Neuron (in vitro differentiated cells): ENCODE data around the gene PCF11.

Source experiments
- H2AFZ ChIP-seq: one replicate; pipeline ENCODE4 v1.6.1; 2013; ENCODE audit warnings: low read depth, mild to moderate bottlenecking, inconsistent platforms, low read length, moderate library complexity
- H3K27me3 ChIP-seq: one replicate; pipeline ENCODE4 v1.6.1; 2013; ENCODE audit warnings: low read length; ENCODE audit not compliant: insufficient read depth
- H3K36me3 ChIP-seq: one replicate; pipeline ENCODE4 v1.6.1; 2013; ENCODE audit warnings: low read length; ENCODE audit not compliant: insufficient read depth
- H3K4me1 ChIP-seq: one replicate; pipeline ENCODE4 v1.6.1; 2013; ENCODE audit warnings: low read length; ENCODE audit not compliant: insufficient read depth
- H3K4me3 ChIP-seq: 2 replicates; pipeline ENCODE4 v1.5.1; 2013; ENCODE audit warnings: mild to moderate bottlenecking, low read length, moderate library complexity
- H3K9me3 ChIP-seq: one replicate; pipeline ENCODE4 v1.6.1; 2013; ENCODE audit warnings: low read length

Gene PCF11

DNA sequence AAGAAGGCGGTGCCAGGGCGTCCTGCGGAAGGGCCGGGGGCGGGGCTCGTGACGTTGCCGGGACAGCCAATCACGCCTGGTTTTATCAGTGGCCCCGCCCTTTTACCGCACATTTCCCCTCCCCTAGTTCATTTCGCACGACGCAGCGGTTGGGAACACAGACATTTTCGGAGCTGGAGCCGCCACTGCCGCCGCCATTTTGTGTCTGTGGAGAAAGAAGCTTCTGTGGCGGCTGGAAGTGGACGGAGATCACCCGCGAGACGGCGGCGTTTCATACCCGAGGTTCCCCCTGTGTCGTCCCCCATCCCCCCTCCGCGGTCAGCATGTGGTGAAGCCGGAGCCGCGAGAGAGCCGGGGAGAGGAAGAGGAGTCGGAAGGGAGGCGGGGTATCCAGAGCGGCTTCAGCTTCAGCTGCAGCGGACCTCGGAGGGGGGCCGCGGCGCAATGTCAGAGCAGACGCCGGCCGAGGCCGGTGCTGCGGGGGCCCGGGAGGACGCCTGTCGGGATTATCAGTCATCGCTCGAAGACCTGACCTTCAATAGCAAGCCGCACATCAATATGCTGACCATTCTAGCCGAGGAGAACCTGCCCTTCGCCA is at the start of gene PCF11:
Gene PCF11 (plus strand): TSS at position 136 of the 598 bp plus-strand sequence. CDS start 309 bp downstream, at position 445.
- Histone ChIP-seq H3K36me3 (peaks cover 26% of the 10 kb centered on the region), H3K4me3 (peak within 1 kb of the TSS; percentile 98), H3K27me3 (no peaks in the 10 kb centered on the region), H3K9me3 (no peaks in the 10 kb centered on the region), H3K4me1 (peaks cover 23% of the 10 kb centered on the region), H2AFZ (peak within 1 kb of the TSS; percentile 91)

DNA sequence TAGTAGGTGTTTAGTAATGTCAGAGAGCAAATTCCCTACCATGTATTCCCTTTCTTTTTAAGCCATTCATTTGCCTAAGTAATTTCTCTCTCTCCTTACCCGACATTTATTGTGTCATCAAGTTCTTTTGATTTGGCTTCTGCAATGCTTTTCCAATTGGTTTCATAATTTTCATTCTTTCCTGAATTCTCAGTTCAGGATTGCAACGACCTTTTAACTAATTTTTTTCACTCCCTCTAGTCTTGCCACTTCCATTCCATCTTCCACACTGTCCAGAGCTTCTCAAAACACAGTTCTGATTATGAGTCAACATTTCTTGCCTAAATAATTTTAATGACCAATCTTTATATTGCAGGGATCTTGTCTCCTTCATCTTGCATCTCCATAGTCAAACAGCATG is 44.0 kb upstream of the PCF11 start:
- no peak overlapping the region for H3K4me3 ChIP-seq
- no peak overlapping the region for H2AFZ ChIP-seq
- H3K4me1 ChIP-seq = peaks cover 6% of the 10 kb centered on the region
- no peaks in the 10 kb centered on the region for H3K27me3 ChIP-seq
- H3K9me3 ChIP-seq = no peaks in the 10 kb centered on the region
- no peaks in the 10 kb centered on the region for H3K36me3 ChIP-seq

DNA sequence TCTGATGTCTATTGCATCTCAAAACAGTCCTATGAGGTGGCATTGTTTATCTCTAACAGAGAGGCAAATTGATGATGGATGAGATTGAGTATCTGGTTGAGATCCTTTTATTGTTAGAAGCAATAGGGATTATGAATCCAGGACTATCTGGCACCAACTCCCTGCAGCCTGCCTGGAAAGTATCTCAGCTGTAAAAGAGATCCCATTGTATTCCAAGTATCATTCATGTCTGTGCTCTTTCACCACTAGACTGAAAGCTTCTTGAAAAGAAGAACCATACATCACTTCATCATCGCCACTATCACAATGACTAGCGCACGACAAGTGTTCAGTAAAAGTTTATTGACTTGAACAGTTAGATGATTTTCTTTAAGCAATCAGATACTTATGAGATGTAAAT is 41.9 kb upstream of the PCF11 start:
- H3K9me3 ChIP-seq = no peaks in the 10 kb centered on the region
- peak overlapping the region; percentile 78 for H2AFZ ChIP-seq
- H3K4me3 ChIP-seq = no peak overlapping the region
- peaks cover 6% of the 10 kb centered on the region for H3K4me1 ChIP-seq
- no peaks in the 10 kb centered on the region for H3K36me3 ChIP-seq
- H3K27me3 ChIP-seq = peaks cover 6% of the 10 kb centered on the region

DNA sequence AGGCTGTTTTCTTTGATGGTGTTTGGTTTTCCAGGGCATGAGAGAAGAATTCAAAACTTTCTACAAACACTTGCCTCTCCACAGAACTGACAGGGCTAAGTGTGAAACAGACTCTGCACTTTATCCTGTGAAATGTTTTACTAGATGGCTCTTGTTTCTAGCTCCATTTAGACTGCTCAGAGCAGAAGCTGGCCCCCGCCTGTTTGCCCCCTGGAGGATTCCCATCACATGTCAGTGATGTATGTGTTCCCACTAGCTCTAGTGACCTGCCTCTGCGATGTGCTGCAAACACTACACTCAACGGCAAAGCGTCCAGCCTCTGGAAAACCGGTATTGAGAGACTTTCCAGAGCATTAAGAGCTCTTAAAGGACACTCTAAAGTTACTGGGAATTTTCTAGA is 41.4 kb upstream of the PCF11 start:
- Histone ChIP-seq H3K4me1 (peaks cover 6% of the 10 kb centered on the region), H3K4me3 (no peak overlapping the region), H3K36me3 (no peaks in the 10 kb centered on the region), H3K27me3 (peaks cover 9% of the 10 kb centered on the region), H3K9me3 (no peaks in the 10 kb centered on the region), H2AFZ (peak overlapping the region; percentile 78)

DNA sequence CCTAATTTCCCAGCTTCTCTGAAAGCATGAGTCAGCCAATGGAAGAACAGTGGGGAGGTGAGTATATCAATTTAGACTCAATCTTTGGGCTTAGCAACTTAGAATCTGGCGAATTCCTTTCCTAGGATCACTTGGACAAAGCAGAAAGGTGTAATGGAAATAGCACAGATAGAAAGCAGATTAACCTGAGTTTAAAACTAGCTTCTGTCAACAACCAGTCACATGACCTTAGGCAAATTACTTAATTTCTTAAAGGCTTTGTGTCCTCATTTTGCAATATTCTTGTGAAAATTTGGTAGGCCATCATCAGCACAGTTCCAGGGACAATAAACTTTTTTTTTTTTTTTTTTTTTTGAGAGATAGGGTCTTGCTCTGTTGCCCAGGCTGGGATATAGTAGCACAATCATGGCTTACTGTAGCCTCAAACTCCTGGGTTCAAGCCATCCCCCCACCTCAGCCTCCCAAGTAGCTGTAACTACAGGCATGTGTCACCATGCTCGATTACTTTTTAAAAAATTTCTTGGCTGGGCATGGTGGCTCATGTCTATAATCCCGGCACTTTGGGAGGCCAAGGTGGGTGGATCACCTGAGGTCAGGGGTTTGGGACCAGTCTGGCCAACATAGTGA is 40.8 kb upstream of the PCF11 start:
- H3K27me3 ChIP-seq = peaks cover 9% of the 10 kb centered on the region
- H3K9me3 ChIP-seq = no peaks in the 10 kb centered on the region
- no peak overlapping the region for H3K4me3 ChIP-seq
- H2AFZ ChIP-seq = peak overlapping the region; percentile 78
- no peaks in the 10 kb centered on the region for H3K36me3 ChIP-seq
- H3K4me1 ChIP-seq = peaks cover 6% of the 10 kb centered on the region

DNA sequence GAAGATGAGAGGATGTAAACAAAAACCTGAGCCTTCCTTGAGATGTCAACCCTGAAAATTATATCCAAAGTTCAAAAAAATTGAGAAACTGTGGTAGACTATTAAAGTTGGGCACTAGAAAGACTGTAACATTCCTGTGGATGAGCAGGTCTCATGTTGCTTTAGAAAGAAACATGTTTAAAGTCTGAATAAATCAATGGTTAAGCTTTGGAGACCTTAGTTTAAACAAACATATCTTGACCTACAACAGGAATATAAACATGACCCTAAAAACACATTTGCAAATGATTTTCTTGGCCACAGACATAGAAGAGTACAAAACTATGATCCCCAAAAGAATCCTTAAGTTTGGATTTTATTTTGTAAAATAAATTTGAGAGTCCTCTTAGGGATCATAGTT is 38.1 kb upstream of the PCF11 start:
- H2AFZ ChIP-seq = no peak overlapping the region
- H3K4me1 ChIP-seq = peaks cover 6% of the 10 kb centered on the region
- no peak overlapping the region for H3K4me3 ChIP-seq
- H3K9me3 ChIP-seq = no peaks in the 10 kb centered on the region
- peaks cover 9% of the 10 kb centered on the region for H3K27me3 ChIP-seq
- H3K36me3 ChIP-seq = no peaks in the 10 kb centered on the region

DNA sequence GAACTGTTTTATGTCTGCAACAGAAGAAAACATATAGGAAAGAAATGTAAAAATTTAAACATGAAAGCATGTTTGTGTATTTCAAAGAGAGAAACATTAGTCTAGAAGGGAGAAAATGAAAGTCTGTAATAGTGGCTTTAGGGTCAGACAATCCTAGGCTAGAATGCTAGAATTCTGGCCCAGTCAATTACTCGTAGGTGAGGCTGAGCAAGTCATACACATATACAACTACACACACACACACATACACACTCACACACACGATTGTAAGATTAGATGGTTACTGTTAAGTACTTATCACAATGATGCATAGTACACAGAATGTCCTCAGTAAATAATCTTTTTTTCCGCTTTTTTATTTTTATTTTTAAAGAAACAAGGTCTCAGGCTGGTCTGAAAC is 37.7 kb upstream of the PCF11 start:
- Histone ChIP-seq H2AFZ (no peak overlapping the region), H3K27me3 (peaks cover 9% of the 10 kb centered on the region), H3K4me3 (no peak overlapping the region), H3K9me3 (no peaks in the 10 kb centered on the region), H3K36me3 (no peaks in the 10 kb centered on the region), H3K4me1 (peaks cover 6% of the 10 kb centered on the region)

DNA sequence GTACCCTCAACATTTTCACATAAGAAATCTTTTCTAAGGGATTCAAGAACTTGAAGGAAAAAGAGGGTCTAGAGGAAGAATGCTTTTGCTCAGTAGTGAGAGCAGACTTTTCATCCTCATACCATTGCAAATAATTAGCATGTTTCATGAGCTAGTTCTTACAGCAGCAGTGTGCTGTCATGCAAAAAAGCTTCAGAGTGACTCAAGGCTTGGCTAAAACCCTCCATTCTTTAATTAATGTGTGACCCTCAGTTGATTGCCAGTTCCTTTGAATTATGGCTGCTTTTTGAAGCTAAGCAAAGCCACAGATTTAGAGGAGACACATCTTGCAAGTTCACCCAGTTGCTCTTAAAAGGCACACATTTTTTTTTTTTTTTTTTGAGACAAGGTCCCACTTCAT is 36.6 kb upstream of the PCF11 start:
- Histone ChIP-seq H3K9me3 (no peaks in the 10 kb centered on the region), H3K4me1 (peaks cover 1% of the 10 kb centered on the region), H3K36me3 (no peaks in the 10 kb centered on the region), H3K4me3 (no peak overlapping the region), H3K27me3 (peaks cover 9% of the 10 kb centered on the region), H2AFZ (no peak overlapping the region)

DNA sequence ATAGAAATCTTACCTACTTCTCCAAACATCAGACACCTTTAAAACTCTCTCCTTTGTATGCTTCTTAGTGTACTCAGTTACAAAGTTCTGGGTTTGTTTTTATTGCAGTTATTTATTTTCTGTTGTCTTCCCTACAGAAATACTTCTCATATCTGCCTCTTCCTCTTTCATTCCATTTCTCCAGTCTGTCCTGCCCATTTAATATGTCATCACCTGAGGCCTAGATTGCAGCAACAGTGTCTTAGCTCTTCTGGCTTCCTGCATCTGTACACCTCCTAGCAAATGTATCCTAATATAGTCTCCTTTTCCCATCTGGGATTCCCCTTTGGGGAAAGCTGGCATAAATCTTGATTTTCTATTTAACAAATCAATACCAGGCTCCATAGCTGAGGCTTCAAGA is 34.9 kb upstream of the PCF11 start:
- no peak overlapping the region for H3K4me3 ChIP-seq
- no peak overlapping the region for H2AFZ ChIP-seq
- no peaks in the 10 kb centered on the region for H3K4me1 ChIP-seq
- H3K36me3 ChIP-seq = no peaks in the 10 kb centered on the region
- H3K9me3 ChIP-seq = no peaks in the 10 kb centered on the region
- peaks cover 9% of the 10 kb centered on the region for H3K27me3 ChIP-seq

DNA sequence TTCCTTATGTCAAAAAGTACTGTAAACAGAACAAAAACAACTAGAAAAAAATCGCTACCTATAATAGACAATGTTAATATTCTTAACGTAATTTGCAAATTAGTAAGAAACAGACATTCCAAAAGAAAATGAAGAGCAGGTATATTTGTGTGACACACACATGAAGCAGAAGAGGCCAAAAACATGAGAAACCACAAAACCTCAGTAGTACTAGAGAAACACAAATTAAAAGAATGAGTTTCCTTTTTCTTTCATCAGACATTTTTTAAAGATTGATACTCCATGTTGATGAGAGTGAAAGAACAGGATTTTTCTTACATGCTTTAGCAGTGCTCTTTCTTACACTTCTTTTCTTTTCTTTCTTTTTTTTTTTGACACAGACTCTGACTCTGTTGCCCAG is 34.2 kb upstream of the PCF11 start:
- Histone ChIP-seq H3K4me1 (no peaks in the 10 kb centered on the region), H3K9me3 (no peaks in the 10 kb centered on the region), H3K36me3 (no peaks in the 10 kb centered on the region), H3K27me3 (peaks cover 9% of the 10 kb centered on the region), H2AFZ (no peak overlapping the region), H3K4me3 (no peak overlapping the region)

- Histone ChIP-seq H3K9me3 (no peaks in the 10 kb centered on the region), H3K4me3 (no peak overlapping the region), H2AFZ (no peak overlapping the region), H3K36me3 (no peaks in the 10 kb centered on the region), H3K4me1 (no peaks in the 10 kb centered on the region), H3K27me3 (peaks cover 5% of the 10 kb centered on the region)
These were observed 32.1 kb upstream of the PCF11 start for GRCh38 chr11:83124636-83125424.

DNA sequence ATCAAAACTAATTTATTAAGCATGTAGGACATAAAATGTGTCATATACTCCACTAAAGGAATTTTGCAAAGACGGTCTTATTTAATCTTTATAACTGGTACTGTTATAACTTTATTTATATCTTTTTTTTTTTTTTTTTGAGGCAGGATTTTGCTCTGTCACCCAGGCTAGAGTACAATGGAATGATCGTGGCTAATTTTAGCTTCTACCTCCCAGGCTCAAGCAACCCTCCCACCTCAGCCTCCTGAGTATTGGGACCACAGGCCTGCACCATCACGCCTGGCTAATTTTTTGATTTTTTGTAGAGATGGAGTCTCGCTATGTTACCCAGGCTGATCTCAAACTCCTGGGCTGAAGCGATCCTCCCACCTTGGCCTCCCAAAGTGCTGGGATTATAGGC is 31.4 kb upstream of the PCF11 start:
- no peaks in the 10 kb centered on the region for H3K27me3 ChIP-seq
- no peak overlapping the region for H3K4me3 ChIP-seq
- H3K36me3 ChIP-seq = no peaks in the 10 kb centered on the region
- no peak overlapping the region for H2AFZ ChIP-seq
- no peaks in the 10 kb centered on the region for H3K4me1 ChIP-seq
- no peaks in the 10 kb centered on the region for H3K9me3 ChIP-seq

DNA sequence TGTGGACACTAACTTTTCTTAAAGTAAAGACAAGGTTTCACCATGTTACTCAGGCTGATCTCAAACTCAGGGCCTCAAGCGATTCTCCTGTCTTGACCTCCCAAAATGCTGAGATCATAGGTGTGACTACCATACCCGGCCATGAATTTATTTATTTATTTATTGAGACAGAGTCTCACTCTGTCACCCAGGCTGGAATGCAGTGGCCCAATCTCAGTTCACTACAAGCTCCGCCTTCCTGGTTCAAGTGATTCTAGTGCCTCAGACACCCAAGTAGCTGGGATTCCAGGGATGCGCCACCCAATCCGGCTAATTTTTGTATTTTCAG is 29.7 kb upstream of the PCF11 start:
- no peaks in the 10 kb centered on the region for H3K9me3 ChIP-seq
- H3K4me3 ChIP-seq = no peak overlapping the region
- no peak overlapping the region for H2AFZ ChIP-seq
- no peaks in the 10 kb centered on the region for H3K4me1 ChIP-seq
- no peaks in the 10 kb centered on the region for H3K36me3 ChIP-seq
- H3K27me3 ChIP-seq = no peaks in the 10 kb centered on the region
